Urinary bladder (tissue), 4 donors: Measurements from ENCODE around the gene SNRNP27. TPM values are rescaled to one million over a fixed set of nuclear protein-coding genes. Genes with fewer than 3 reads are reported as not detected.
A peak's percentile ranks its signal among the peaks of the same experiment; 100 is the strongest.
"Not testable (repeated sequence)": the region's sequence is repeated elsewhere in the genome, so short reads cannot be mapped to it uniquely, and the experiment has no call there.

Experiments used
- DNase-seq: peaks from one replicate; pipeline ENCODE4 v3.0.0-alpha.2; 2015; ENCODE audit errors: extremely low spot score
- H3K27ac ChIP-seq: one replicate; pipeline ENCODE4 v1.5.1; 2013; ENCODE audit warnings: low read depth, mild to moderate bottlenecking, moderate library complexity
- H3K36me3 ChIP-seq: one replicate; pipeline ENCODE4 v1.6.1; 2013; ENCODE audit warnings: mild to moderate bottlenecking, moderate library complexity; ENCODE audit not compliant: insufficient read depth
- H3K4me1 ChIP-seq: one replicate; pipeline ENCODE4 v1.6.1; 2013; ENCODE audit warnings: mild to moderate bottlenecking, moderate library complexity; ENCODE audit not compliant: insufficient read depth
- H3K4me3 ChIP-seq: one replicate; pipeline ENCODE4 v1.5.1; 2013; ENCODE audit warnings: low read depth, low read length
- WGBS: extraction: QIAGEN DNeasy Blood & Tissue Kit; methylation state at CpG from one replicate; pipeline ENCODE4 v1.1.7; 2013; 5-methylcytosine and 5-hydroxymethylcytosine counted together
- polyA plus RNA-seq: library from polyadenylated mRNA; stranded (reverse); fragments of 200-250 nt; gene quantifications from one replicate; pipeline ENCODE4 v1.2.3, GENCODE V29; 2013
- total RNA-seq: library from RNA; depleted of rRNA; stranded (reverse); fragments of >200 nt; gene quantifications from one replicate; pipeline ENCODE4 v1.2.3, GENCODE V29; 2014
- donor health status: healthy with polysubstance abuse.
- donor health status: healthy.

Gene SNRNP27, protein sequence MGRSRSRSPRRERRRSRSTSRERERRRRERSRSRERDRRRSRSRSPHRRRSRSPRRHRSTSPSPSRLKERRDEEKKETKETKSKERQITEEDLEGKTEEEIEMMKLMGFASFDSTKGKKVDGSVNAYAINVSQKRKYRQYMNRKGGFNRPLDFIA
- total RNA-seq (39.6 TPM), polyA plus RNA-seq (49.4 TPM)

DNA sequence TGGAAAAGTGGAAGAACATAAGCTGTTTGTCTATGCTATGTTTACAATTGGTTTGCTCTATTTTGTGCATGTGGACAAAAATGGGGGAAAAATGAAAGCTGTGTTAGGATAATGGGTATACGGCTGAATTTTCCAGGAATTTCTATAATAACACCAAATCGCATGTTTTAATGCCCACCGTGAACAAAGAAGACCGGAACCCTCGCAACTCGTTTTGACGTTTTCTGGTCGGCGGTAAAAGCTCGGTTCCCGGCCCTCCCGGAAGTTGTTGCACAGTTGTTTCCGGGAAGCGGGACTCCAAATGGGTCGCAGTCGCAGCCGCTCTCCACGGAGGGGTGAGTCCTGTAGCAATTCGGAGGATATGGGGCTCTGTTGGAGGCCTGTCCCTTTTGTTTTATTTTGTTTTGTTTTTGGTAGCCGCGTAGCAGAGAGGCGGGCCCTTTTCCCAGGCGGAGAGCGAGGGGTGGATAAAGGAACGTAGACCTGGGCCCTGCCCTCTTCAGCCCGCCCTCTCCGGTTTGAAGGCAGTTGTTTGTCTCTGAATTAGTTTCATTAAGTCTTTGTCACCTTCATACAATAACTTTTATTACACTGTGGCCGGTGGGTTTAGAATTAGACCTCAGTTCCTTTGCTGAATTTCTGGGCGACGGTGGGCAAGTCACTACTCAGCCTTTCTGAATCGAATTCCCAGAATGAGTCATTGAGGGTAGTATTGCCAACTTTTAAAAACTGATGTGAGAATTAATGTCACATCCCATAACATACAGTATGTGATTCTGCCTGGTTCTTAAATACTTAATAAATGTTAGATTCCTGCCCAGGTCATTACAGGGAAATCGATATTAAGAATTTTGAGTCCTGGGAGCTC is at the start of gene SNRNP27:
SNRNP27 (plus strand) TSS at position 273 of the 868 bp plus-strand sequence; CDS start at position 302, 29 bp downstream.
- under 1% methylated on average over 32 of the region's 32 CpGs for WGBS
- peak within 1 kb of the TSS; percentile 68 for H3K4me3 ChIP-seq

DNA sequence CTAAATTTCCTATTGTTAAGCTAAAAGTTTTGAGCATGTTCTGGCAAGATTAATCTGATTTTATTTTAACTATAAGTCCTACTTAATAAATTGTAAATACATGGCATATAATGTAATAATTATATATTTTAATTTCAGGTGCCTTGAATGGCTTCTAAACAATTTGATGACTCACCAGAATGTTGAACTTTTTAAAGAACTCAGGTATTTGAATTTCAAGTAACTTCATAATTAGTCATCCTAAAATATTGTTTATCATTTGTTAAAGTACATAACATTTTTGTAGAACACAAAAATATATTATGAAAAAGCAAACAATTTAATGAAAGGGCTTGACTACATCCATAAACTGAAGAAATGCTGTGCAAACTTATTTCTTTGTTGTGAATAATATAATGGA is 49.8 kb upstream of the SNRNP27 start:
- no peaks in the 10 kb centered on the region for H3K4me1 ChIP-seq
- H3K27ac ChIP-seq, result no peak overlapping the region
- no peaks in the 10 kb centered on the region for H3K36me3 ChIP-seq
- DNase-seq, result no peak
- H3K4me3 ChIP-seq, result no peak overlapping the region

More for the DNA sequence above, at the start of gene SNRNP27:
- peaks cover 3% of the 10 kb centered on the region for H3K36me3 ChIP-seq
- peak; percentile 55 for DNase-seq
- peaks cover 2% of the 10 kb centered on the region for H3K4me1 ChIP-seq
- H3K27ac ChIP-seq, result peak within 1 kb of the TSS; percentile 70

DNA sequence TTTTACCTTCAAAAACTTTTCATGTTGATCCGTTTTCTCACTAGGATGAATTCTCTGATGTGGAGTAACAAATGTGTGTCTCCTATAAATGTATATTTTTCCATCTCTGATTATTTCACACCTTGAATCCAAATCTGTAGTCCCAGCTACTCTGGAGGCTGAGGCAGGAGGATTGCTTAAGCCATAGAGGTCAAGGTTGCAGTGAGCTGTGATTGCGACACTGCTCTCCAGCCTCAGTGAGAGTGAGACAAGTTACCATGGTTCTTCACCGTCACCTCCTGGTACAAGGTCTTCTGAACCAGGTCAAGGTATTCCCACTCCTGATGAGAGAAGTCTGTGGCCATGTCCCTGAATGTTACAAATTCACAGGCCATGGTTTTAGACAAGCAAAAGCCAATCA is 49.2 kb upstream of the SNRNP27 start:
- H3K27ac ChIP-seq, result no peak overlapping the region
- no peaks in the 10 kb centered on the region for H3K4me1 ChIP-seq
- no peak for DNase-seq
- H3K36me3 ChIP-seq, result no peaks in the 10 kb centered on the region
- 97% methylated on average over 3 of the region's 3 CpGs for WGBS
- H3K4me3 ChIP-seq, result no peak overlapping the region

DNA sequence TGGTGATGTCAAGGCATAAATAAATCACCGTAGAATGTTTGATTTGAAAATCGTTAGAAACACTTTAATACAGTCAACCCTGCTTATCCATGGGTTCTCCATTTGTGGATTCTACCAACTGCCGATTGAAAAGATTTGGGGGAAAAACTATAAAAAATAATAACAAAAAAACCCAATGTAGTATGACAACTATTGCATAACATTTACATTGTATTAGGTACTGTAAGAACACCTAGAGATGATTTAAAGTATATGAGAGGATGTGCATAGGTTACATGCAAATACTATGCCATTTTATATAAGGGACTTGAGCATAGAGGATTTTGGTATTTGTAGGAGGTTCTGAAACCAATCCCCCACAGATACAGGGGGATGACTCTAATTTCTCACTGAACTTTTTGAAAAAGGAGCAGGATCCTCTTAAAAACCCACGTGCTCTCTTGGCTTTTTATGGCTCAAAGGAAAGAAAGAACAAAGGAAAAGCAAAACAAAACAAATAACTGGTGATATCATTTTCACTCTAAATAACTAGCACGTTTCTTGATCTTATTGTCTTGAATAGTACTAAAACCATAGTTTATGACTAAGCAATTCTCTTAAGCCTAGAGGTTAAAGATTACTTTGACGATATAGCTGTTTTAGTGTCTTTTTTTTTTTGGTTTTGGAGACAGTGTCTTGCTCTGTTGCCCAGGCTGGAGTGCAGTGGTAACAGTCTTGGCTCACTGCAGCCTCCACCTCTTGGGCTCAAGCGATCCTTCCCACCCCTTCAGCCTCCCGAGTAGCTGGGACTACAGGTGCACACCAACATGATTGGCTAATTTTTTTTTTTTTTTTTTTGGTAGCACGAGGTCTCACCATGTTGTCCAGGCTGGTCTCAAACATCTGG is 47.3 kb upstream of the SNRNP27 start:
- H3K27ac ChIP-seq, result no peak overlapping the region
- no peak overlapping the region for H3K4me3 ChIP-seq
- 90% methylated on average over 9 of the region's 9 CpGs for WGBS
- DNase-seq, result no peak
- H3K4me1 ChIP-seq, result no peaks in the 10 kb centered on the region
- no peaks in the 10 kb centered on the region for H3K36me3 ChIP-seq

DNA sequence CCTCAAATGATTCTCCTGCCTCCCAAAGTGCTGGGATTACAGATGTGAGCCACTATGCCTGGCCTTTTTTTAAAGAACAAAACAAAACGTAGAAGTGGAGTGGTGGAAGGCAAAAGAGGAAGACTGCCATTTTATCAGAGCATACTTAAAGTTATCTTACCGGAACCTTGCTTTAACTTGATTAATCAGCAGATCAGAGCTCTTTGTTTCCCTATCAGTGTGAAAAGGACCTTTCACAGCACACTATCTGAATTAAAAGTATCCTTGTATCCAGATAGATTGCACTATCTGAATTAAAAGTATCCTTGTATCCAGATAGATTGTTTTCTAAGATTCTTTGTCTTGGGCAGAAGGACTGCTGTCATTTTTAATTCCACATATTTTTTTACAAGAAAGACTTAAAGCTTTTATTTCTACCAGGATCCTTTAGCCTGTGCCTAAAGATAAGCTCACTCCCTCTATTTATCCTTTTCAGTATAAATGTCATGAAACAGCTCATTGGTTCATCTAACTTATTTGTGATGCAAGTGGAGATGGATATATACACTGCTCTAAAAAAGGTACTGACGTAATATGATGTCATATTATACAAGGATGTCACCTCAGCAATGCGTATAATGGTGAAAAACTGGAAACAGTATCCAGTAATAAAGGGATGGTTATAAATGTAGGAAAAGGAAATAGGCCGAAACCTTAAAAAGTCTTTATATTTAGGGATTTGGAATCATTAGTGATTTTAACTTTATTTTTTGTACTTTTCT is 46.5 kb upstream of the SNRNP27 start:
- Histone ChIP-seq H3K36me3 (no peaks in the 10 kb centered on the region), H3K27ac (no peak overlapping the region), H3K4me1 (no peaks in the 10 kb centered on the region), H3K4me3 (no peak overlapping the region)
- 95% methylated on average over 5 of the region's 5 CpGs for WGBS
- no peak for DNase-seq

DNA sequence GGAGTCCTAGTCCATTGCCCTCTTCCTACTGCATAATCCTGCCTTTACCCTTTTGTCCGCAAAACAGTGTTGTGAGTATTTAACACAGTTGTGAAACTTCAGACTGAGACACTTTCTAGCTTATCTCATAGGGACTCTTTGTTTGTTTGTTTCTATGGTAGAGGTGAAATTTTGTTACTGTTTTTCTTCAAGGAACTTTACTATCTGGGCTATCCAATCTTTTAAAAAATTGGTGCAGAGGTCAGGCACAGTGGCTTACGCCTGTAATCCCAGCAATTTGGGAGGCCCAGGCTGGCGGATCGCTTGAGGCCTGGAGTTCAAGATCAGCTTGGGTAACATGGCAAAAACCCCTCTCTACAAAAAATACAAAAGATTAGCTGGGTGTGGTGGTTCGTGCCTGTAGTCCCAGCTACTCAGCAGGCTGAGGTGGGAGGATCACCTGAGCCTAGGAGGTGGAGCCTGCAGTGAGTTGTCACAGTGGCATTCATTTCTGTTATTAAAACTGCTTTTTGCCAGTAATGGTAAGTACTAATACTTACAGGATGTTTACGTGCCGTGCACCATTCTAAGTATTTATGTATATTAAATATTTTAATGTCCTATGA is 45.5 kb upstream of the SNRNP27 start:
- Histone ChIP-seq H3K36me3 (no peaks in the 10 kb centered on the region), H3K27ac (peak overlapping the region; percentile 16), H3K4me1 (no peaks in the 10 kb centered on the region), H3K4me3 (no peak overlapping the region)
- no peak for DNase-seq
- WGBS, result 87% methylated on average over 7 of the region's 7 CpGs

DNA sequence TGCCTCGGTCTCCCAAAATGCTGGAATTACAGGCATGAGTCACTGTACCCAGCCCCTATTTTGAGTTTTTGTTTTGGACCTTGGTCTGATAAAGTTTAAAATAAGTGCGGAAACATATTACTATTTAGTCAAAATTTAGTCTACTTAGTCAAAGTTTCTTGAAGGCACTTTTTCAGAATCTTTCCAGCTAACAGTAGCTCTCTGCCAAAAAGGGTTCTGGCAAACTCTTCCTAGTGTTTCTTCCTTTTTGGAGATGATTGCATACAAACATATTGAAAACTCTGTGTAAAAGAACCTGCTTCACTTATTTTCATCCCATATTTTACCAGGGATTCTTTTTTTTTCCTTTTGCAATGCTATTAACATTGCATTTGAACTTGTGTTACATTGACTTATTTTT is 35.5 kb upstream of the SNRNP27 start:
- WGBS, result 97% methylated on average over 2 of the region's 2 CpGs
- no peaks in the 10 kb centered on the region for H3K4me1 ChIP-seq

DNA sequence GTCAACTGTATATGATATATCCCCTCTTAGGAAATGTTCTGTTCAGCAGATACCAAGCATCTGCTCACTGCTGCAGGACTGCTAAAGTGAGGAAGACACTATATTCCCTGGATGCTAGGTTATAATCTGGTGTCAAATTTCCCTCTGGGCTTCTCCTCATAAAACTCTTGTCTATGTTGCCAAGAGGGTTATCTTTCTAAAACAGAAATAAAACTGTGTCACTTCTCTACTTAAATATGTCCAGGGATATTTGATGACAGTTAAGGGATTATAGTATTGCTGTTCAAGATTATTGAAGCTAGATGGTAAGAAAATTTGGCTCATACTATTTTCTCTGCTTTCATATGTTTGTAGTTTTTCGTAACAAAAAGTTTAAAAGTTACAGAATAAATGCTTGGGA is 30.5 kb upstream of the SNRNP27 start:
- Histone ChIP-seq H3K36me3 (no peaks in the 10 kb centered on the region), H3K4me3 (no peak overlapping the region), H3K4me1 (no peaks in the 10 kb centered on the region), H3K27ac (no peak overlapping the region)
- no peak for DNase-seq
- WGBS, result 53% methylated on average over 1 of the region's 1 CpG

More for the DNA sequence above, 35.5 kb upstream of the SNRNP27 start:
- H3K4me3 ChIP-seq, result no peak overlapping the region
- no peaks in the 10 kb centered on the region for H3K36me3 ChIP-seq
- H3K27ac ChIP-seq, result no peak overlapping the region
- DNase-seq, result no peak

DNA sequence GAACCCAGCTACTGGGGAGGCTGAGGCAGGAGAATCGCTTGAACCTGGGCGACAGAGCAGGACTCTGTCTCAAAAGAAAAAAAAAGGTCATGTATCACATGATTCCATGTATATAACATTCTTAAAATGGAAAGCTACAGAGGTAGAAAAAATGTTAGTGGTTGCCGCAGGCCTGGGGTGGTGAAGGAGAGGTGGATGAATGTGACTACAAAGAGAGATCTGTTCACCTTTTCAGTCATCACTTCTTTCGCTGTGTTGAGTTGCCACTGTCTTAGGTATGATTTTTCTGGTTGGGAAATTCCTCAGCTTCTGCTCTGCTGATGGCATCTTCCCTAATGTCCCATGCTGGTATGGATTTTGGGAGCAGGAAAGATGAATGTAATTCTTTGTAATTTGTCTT is 5.3 kb upstream of the SNRNP27 start:
- no peaks in the 10 kb centered on the region for H3K4me1 ChIP-seq
- WGBS, result 94% methylated on average over 4 of the region's 4 CpGs
- no peaks in the 10 kb centered on the region for H3K36me3 ChIP-seq
- no peak overlapping the region for H3K27ac ChIP-seq
- no peak overlapping the region for H3K4me3 ChIP-seq
- no peak for DNase-seq

DNA sequence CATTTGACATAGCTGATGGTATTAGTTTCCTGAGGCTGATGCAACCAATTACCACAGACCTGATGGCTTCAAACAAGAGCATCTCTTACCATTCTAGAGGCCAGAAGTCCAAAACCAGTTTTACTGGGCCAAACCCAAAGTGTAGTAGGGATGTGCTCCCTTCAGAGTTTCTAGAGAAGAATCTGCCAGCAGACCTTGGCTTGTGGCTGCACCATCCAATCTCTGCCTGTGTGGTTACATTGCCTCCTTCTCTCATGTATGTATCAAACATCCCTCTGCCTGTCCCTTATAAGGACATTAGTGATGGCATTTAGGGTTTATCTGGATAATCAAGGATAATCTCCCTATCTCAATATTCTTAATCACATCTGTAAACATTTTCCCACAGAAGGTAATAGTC is 4.5 kb upstream of the SNRNP27 start:
- Histone ChIP-seq H3K27ac (no peak overlapping the region), H3K4me1 (no peaks in the 10 kb centered on the region), H3K36me3 (no peaks in the 10 kb centered on the region), H3K4me3 (no peak overlapping the region)
- no peak for DNase-seq

DNA sequence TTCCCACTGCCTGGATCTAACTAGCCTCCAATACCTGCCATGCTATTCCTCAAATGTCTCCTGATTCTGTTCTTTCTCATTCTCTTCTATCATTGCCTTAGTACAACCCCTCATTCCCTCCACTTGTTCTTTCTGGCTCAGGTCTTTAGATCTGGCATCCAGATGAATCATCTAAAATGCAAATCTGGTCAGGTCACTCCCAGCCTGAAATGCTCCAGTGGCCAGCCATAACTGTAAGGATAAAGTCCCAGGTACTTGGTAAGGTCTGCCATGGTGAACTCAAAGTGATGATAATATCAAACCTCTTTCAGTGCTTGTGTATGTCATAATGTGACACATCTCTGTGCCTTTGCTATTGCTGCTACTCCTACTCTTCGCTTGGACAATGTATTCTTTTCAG is 2.9 kb upstream of the SNRNP27 start:
- H3K27ac ChIP-seq, result no peak overlapping the region
- H3K4me1 ChIP-seq, result peaks cover 2% of the 10 kb centered on the region
- no peak for DNase-seq
- no peaks in the 10 kb centered on the region for H3K36me3 ChIP-seq
- WGBS, result 91% methylated on average over 1 of the region's 1 CpG
- H3K4me3 ChIP-seq, result no peak overlapping the region

DNA sequence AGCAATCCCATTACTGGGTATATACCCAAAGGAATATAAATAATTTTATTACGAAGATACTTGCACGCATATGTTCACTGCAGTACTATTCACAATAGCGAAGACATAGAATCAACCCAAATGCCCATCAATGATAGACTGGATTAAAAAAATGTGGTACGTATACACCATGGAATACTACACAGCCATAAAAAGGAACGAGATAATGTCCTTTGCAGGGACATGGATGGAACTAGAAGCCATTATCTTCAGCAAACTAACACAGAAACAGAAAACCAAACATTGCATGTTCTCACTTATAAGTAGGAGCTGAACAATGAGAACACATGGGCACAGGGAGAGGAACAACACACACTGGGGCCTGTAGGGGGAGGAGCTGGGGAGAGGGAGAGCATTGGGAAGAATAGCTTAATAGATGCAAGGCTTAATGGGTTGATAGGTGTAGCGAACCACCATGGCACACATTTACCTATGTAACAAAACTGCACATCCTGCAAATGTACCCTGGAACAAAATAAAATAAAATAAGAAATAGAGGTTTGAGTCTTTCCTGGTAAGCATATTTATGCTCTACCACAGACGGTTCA is 825 bp upstream of the SNRNP27 start:
- not testable (repeated sequence) for H3K4me1 ChIP-seq, DNase-seq, H3K36me3 ChIP-seq, H3K27ac ChIP-seq
- H3K4me3 ChIP-seq, result peak overlapping the region; percentile 68
- 92% methylated on average over 7 of the region's 7 CpGs for WGBS
